ENCODE measurements around the gene SETD9. TPM values are rescaled to one million over a fixed set of nuclear protein-coding genes. Genes with fewer than 3 reads are reported as not detected.

Gene SETD9
- total RNA-seq, 3 donors from 2014 or later: 13.5 to 21.0 (median 17.3) TPM

DNA sequence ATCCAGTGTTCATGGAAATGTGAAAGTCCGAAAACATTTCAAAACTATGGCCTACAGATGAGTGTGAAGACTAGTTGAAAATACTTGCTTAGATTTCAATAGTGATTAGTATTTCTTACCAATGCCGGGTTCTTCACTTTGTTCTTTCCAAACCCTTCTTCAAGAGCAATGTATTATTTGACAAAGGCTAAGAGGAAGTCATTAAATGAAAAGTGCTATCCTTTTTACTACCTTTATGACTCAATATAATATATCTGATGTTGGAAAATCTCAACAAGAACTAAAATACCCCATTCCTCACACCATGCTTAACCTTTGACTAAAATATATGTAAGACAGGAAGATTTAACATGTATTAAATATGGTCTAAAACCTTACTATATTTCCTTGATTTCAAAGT, 49.2 kb downstream of the SETD9 start:
- TF ChIP-seq POLR2AphosphoS5 (IDR thresholded peaks at IDR 0.05) (no peak), POLR2A (IDR thresholded peaks at IDR 0.05) (no peak)
- TF ChIP-seq, protein P1, sequence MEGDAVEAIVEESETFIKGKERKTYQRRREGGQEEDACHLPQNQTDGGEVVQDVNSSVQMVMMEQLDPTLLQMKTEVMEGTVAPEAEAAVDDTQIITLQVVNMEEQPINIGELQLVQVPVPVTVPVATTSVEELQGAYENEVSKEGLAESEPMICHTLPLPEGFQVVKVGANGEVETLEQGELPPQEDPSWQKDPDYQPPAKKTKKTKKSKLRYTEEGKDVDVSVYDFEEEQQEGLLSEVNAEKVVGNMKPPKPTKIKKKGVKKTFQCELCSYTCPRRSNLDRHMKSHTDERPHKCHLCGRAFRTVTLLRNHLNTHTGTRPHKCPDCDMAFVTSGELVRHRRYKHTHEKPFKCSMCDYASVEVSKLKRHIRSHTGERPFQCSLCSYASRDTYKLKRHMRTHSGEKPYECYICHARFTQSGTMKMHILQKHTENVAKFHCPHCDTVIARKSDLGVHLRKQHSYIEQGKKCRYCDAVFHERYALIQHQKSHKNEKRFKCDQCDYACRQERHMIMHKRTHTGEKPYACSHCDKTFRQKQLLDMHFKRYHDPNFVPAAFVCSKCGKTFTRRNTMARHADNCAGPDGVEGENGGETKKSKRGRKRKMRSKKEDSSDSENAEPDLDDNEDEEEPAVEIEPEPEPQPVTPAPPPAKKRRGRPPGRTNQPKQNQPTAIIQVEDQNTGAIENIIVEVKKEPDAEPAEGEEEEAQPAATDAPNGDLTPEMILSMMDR (IDR thresholded peaks at IDR 0.05): no peak
- Histone ChIP-seq H3K27ac (no peak overlapping the region), H3K27me3 (no peaks in the 10 kb centered on the region), H3K4me3 (no peak overlapping the region), H3K9me3 (no peaks in the 10 kb centered on the region), H3K36me3 (no peaks in the 10 kb centered on the region), H3K4me1 (no peaks in the 10 kb centered on the region)
- DNase-seq (ENCODE audit: low spot score in 2 of 2): no peak
- intact Hi-C loops (cut with DNase I; ENCODE audit: low total_unique reads): no loop called here

GRCh38 chr5:56959326-56959725, 49.9 kb downstream of the SETD9 start:
- intact Hi-C loops (cut with DNase I; ENCODE audit: low total_unique reads): no loop called here
- DNase-seq (ENCODE audit: low spot score in 2 of 2): no peak
- H3K4me1 ChIP-seq: no peaks in the 10 kb centered on the region

DNA sequence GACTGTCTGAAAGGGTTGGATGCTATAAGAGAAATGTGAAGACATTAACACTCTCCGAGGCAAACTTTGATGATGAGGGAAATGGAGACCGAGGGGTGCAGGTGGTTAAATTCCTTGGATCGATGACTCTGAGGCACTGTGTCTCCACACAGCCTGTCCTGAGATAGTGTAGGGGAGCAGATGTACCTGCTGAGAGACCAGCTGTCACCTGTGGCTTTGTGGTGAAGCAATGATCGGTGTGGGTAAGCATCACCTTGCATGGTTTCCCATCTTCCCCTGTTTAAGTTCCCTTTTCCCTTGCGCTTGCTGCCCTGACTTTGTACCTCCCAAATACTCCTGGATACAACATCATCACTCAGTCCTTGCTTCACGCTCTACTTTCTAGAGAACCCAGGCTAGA, 52.4 kb downstream of the SETD9 start:
- intact Hi-C loops (cut with DNase I; ENCODE audit: low total_unique reads): no loop called here
- TF ChIP-seq POLR2AphosphoS5 (IDR thresholded peaks at IDR 0.05) (no peak), POLR2A (IDR thresholded peaks at IDR 0.05) (no peak)
- TF ChIP-seq, protein P1 (IDR thresholded peaks at IDR 0.05): no peak

More at GRCh38 chr5:56959326-56959725, 49.9 kb downstream of the SETD9 start:
- no peak overlapping the region for H3K27ac ChIP-seq
- no peaks in the 10 kb centered on the region for H3K36me3 ChIP-seq
- TF ChIP-seq, protein P1 (IDR thresholded peaks at IDR 0.05): no peak
- TF ChIP-seq POLR2A (IDR thresholded peaks at IDR 0.05) (no peak), POLR2AphosphoS5 (IDR thresholded peaks at IDR 0.05) (no peak)
- no peaks in the 10 kb centered on the region for H3K9me3 ChIP-seq
- no peaks in the 10 kb centered on the region for H3K27me3 ChIP-seq
- no peak overlapping the region for H3K4me3 ChIP-seq

DNA sequence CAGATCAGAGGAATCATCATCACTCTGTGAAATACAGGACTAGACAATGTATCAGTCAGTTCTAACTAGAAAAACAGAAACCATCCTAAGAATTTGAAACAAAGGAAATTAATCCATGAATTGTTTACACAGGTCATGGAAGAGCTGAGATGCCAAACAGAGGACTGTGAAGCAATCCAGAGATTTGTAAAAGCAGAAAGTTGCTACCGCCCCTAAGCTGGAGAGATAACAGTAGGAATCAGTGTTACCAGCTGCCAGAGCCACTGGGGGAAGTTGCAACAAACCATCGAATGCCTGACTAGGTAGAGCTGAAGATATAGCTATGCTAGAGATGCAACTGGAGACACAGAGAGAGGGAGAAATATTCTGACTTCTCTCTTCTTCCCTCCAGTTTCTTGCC, 52.9 kb downstream of the SETD9 start:
- no peak for DNase-seq (ENCODE audit: low spot score in 2 of 2)
- H3K4me1 ChIP-seq: no peaks in the 10 kb centered on the region
- H3K27me3 ChIP-seq: no peaks in the 10 kb centered on the region
- intact Hi-C loops (cut with DNase I; ENCODE audit: low total_unique reads): no loop called here
- no peaks in the 10 kb centered on the region for H3K9me3 ChIP-seq
- no peak for TF ChIP-seq POLR2A (IDR thresholded peaks at IDR 0.05)
- no peak for TF ChIP-seq POLR2AphosphoS5 (IDR thresholded peaks at IDR 0.05)
- TF ChIP-seq, protein P1 (IDR thresholded peaks at IDR 0.05): no peak
- no peaks in the 10 kb centered on the region for H3K36me3 ChIP-seq
- H3K27ac ChIP-seq: no peak overlapping the region
- H3K4me3 ChIP-seq: no peak overlapping the region

More for the DNA sequence above, 52.4 kb downstream of the SETD9 start:
- Histone ChIP-seq H3K4me1 (no peaks in the 10 kb centered on the region), H3K27ac (no peak overlapping the region), H3K36me3 (no peaks in the 10 kb centered on the region), H3K9me3 (no peaks in the 10 kb centered on the region), H3K27me3 (no peaks in the 10 kb centered on the region), H3K4me3 (no peak overlapping the region)
- DNase-seq (ENCODE audit: low spot score in 2 of 2): no peak

GRCh38 chr5:56963246-56963645, 53.9 kb downstream of the SETD9 start:
- DNase-seq (ENCODE audit: low spot score in 2 of 2): no peak
- no peak for TF ChIP-seq POLR2A (IDR thresholded peaks at IDR 0.05)
- TF ChIP-seq POLR2AphosphoS5 (IDR thresholded peaks at IDR 0.05): no peak
- TF ChIP-seq, protein P1 (IDR thresholded peaks at IDR 0.05): no peak
- no peaks in the 10 kb centered on the region for H3K4me1 ChIP-seq
- H3K27me3 ChIP-seq: no peaks in the 10 kb centered on the region
- H3K27ac ChIP-seq: no peak overlapping the region
- intact Hi-C loops (cut with DNase I; ENCODE audit: low total_unique reads): no loop called here
- no peak overlapping the region for H3K4me3 ChIP-seq
- no peaks in the 10 kb centered on the region for H3K9me3 ChIP-seq
- H3K36me3 ChIP-seq: no peaks in the 10 kb centered on the region
